Thyroid gland (tissue), 4 donors: ENCODE results near the gene TCF7L2. TPM values are rescaled to one million over a fixed set of nuclear protein-coding genes. Genes with fewer than 3 reads are reported as not detected.

Source experiments
- DNase-seq, 2 donors: peaks; one replicate each; pipeline ENCODE4 v3.0.0-alpha.2; 2019
- H3K27ac ChIP-seq, 3 donors: fragments of 200-600 bp; sonication (generic); 1 replicate in 2 of 3; 2 replicates in 1 of 3; pipeline ENCODE4 v1.5.1; 2016 to 2019; ENCODE audit warnings: mild to moderate bottlenecking in 1 of 3, moderate library complexity in 1 of 3
- H3K27me3 ChIP-seq: fragments of 200-600 bp; sonication (generic); one replicate; pipeline ENCODE4 v1.5.1; 2019
- H3K36me3 ChIP-seq, 2 donors: fragments of 200-600 bp; sonication (generic); one replicate each; pipeline ENCODE4 v1.5.1; 2016 to 2019
- H3K4me1 ChIP-seq, 2 donors: fragments of 200-600 bp; sonication (generic); one replicate each; pipeline ENCODE4 v1.5.1; 2017 to 2019
- H3K4me3 ChIP-seq, 3 donors: fragments of 200-600 bp; sonication (generic); replicated peaks in 1 of 3; 1 replicate in 2 of 3; 2 replicates in 1 of 3; pipeline ENCODE4 v1.5.1; 2016; ENCODE audit warnings: mild to moderate bottlenecking in 1 of 3
- H3K9me3 ChIP-seq: fragments of 200-600 bp; sonication (generic); one replicate; pipeline ENCODE4 v1.5.1; 2017
- POLR2A ChIP-seq, 2 donors: fragments of 450-650 bp; IDR thresholded peaks; one replicate each; pipeline ENCODE4 v1.6.1; 2017; ENCODE audit warnings: antibody characterized with exemption in 2 of 2, mild to moderate bottlenecking in 2 of 2, moderate library complexity in 1 of 2
- WGBS, 2 donors: methylation state at CpG; one replicate each; pipeline ENCODE4 v1.1.5; 2017; 5-methylcytosine and 5-hydroxymethylcytosine counted together
- intact Hi-C: fragments of 100-400 bp; cut with DNase I; formaldehyde crosslinking; loops from one replicate; pipeline ENCODE4 v1.15.1; 2023
- total RNA-seq, 4 donors: library from RNA; depleted of rRNA; stranded (reverse); fragments of >200 nt; gene quantifications; one replicate each; pipeline ENCODE4 v1.2.3, GENCODE V29; 2016
- TF ChIP-seq, protein P1 (sequence below), 6 experiments: fragments of 200-600 bp in 3 of 6; fragments of 450-650 bp in 3 of 6; sonication (generic) in 3 of 6; IDR thresholded peaks; one replicate each; pipeline ENCODE4 v1.5.1; 2016 to 2019; ENCODE audit warnings: antibody characterized with exemption in 6 of 6, mild to moderate bottlenecking in 2 of 6, inconsistent platforms in 1 of 6, moderate library complexity in 1 of 6

The TCF7L2 gene
- total RNA-seq, 4 donors from 2014 or later: 16.2 to 67.1 (median 25.3) TPM

DNA sequence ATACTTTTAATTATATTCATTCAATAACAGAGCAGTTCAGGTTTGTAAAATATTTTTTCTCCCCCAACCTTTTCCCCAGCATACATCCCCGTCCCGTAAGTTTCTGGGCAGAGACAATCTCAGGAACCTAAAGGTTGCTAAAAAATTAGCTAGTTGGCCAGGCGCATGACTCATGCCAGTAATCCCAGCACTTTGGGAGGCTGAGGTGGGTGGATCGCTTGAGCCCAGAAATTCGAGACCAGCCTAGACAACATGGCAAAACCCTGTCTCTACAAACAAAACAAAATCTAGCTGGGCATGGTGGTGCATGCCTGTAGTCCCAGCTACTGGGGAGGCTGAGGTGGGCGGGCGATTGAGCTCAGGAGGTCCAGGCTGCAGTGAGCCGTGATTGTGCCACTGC, 40.2 kb downstream of the TCF7L2 start:
- Histone ChIP-seq H3K27me3 (no peaks in the 10 kb centered on the region), H3K9me3 (no peaks in the 10 kb centered on the region), H3K36me3 (no peaks in the 10 kb centered on the region), H3K4me1 (peaks cover 5 to 7% of the 10 kb centered on the region in 2 donors), H3K27ac (no peak overlapping the region), H3K4me3 (no peak overlapping the region)
- no peak for TF ChIP-seq POLR2A (IDR thresholded peaks at IDR 0.05)
- TF ChIP-seq, protein P1, sequence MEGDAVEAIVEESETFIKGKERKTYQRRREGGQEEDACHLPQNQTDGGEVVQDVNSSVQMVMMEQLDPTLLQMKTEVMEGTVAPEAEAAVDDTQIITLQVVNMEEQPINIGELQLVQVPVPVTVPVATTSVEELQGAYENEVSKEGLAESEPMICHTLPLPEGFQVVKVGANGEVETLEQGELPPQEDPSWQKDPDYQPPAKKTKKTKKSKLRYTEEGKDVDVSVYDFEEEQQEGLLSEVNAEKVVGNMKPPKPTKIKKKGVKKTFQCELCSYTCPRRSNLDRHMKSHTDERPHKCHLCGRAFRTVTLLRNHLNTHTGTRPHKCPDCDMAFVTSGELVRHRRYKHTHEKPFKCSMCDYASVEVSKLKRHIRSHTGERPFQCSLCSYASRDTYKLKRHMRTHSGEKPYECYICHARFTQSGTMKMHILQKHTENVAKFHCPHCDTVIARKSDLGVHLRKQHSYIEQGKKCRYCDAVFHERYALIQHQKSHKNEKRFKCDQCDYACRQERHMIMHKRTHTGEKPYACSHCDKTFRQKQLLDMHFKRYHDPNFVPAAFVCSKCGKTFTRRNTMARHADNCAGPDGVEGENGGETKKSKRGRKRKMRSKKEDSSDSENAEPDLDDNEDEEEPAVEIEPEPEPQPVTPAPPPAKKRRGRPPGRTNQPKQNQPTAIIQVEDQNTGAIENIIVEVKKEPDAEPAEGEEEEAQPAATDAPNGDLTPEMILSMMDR (IDR thresholded peaks at IDR 0.05): no peak
- 93% methylated on average over 8 of the region's 8 CpGs for WGBS, 2 donors
- no peak for DNase-seq
- intact Hi-C loops: no loop called here

DNA sequence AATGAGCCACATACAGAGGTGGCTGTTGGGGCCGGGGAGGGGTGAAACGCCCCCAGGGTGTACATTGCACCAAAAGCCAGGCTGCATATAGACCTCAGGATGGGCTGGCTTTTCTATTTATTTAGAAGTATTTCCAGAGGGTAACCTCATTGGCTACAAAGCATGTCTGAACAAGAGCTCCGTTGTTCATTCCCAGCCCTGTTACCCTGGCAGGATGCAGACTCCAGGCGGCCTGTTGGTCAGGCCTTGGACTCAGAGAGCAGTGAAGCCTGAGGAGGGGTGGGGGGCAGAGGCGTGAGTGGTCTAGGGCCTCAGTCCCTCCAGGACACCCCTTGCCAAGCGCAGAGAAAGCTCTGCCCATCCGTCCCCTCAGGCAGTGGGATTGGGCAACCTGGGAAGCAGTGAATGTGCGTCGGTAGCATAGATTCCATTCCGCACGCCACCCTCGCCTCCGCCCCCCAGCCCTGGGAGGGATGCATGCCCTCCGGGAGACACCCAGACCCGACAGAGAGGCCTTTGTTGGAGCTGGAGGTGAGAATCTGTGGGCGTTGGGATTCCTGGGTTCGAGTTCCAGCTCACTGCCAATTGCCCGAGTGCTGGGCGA, 41.9 kb downstream of the TCF7L2 start:
- Histone ChIP-seq H3K36me3 (no peaks in the 10 kb centered on the region), H3K27ac (no peak overlapping the region), H3K4me3 (no peak overlapping the region), H3K9me3 (no peaks in the 10 kb centered on the region), H3K4me1 (peaks cover 0 to 9% of the 10 kb centered on the region in 2 donors), H3K27me3 (no peaks in the 10 kb centered on the region)
- intact Hi-C loops: no loop called here
- no peak for TF ChIP-seq POLR2A (IDR thresholded peaks at IDR 0.05)
- TF ChIP-seq, protein P1 (IDR thresholded peaks at IDR 0.05): no peak
- no peak for DNase-seq
- 89 to 92% methylated on average over 19 of the region's 19 CpGs for WGBS, 2 donors

DNA sequence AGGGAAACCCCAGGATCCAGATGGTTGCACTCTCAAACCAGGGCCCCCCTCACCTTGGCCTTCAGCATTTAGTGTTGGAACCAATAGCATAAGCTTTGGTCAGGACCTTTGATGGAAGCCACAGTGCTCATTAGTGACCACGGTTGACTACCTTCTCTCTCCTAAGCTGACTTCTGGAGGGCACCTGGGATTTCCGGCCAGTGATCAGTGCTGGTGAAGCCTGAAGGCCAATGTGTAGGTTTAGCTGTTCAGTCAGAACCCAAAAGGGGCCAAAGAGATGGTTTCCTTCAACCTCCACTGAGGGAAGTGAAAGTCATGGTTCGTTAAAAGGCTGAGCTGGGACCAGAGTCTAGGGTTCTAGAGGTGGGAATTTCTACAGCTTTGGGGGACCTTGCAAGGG, 46.4 kb downstream of the TCF7L2 start:
- no peak for DNase-seq
- intact Hi-C loops: no loop called here
- Histone ChIP-seq H3K36me3 (no peaks in the 10 kb centered on the region), H3K4me3 (no peak overlapping the region), H3K27ac (no peak overlapping the region), H3K27me3 (no peaks in the 10 kb centered on the region), H3K9me3 (no peaks in the 10 kb centered on the region), H3K4me1 (peaks cover 19 to 23% of the 10 kb centered on the region in 2 donors)
- TF ChIP-seq, protein P1 (IDR thresholded peaks at IDR 0.05): no peak
- TF ChIP-seq POLR2A (IDR thresholded peaks at IDR 0.05): no peak
- WGBS, 2 donors: 72 to 75% methylated on average over 3 of the region's 3 CpGs

DNA sequence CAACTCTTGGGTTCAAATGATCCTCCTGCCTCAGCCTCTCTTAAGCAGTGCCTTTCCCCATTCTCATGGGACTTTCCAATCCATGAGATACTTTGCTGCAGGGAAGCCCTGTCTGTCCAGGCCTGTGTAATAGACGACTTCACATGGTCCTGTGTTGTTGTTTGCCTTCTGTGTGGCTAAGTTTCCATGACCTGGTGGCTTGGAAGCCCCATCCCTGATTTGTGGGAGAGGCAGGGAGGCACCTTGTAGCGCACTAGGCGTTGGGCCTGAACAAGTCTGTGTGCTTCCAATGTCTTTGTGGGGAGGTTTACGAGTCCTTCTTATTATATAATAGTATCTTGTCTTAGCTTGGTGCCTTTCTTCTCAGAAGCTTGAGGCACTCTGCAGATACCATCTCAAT, 49.1 kb downstream of the TCF7L2 start:
- WGBS, 2 donors: 92 to 96% methylated on average over 4 of the region's 4 CpGs
- H3K27me3 ChIP-seq: no peaks in the 10 kb centered on the region
- intact Hi-C loops: no loop called here
- H3K27ac ChIP-seq: no peak overlapping the region
- H3K4me3 ChIP-seq: no peak overlapping the region
- TF ChIP-seq, protein P1 (IDR thresholded peaks at IDR 0.05): no peak
- no peak for TF ChIP-seq POLR2A (IDR thresholded peaks at IDR 0.05)
- DNase-seq: no peak
- H3K36me3 ChIP-seq: no peaks in the 10 kb centered on the region
- no peaks in the 10 kb centered on the region for H3K9me3 ChIP-seq
- H3K4me1 ChIP-seq: peaks cover 20 to 27% of the 10 kb centered on the region in 2 donors

DNA sequence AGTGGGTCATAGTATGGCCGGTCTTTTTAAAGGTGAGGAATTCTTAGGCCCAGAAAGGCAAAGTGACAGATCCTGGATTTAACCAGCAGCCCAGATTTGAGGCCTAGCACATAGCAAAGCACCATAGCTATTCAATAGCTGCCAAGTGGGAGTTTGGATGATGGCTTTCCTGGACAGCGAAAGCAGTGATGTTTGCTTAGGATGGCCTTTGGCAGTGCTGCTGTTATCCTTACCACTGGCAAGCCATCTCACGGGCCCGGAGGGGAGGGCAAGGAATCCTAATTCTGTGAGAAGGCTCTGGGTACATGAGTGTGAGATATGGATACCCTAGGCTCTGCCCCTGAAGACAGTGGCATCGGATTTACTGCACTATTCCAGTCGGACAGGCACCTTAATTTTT, 50.4 kb downstream of the TCF7L2 start:
- H3K4me3 ChIP-seq: no peak overlapping the region

More for the DNA sequence above, 50.4 kb downstream of the TCF7L2 start:
- WGBS, 2 donors: 66% methylated on average over 6 of the region's 6 CpGs
- Histone ChIP-seq H3K27ac (peak overlapping the region; percentile 28 to 69 (median 66)), H3K9me3 (no peaks in the 10 kb centered on the region), H3K4me1 (peaks cover 22 to 27% of the 10 kb centered on the region in 2 donors), H3K36me3 (no peaks in the 10 kb centered on the region), H3K27me3 (no peaks in the 10 kb centered on the region)
- TF ChIP-seq POLR2A (IDR thresholded peaks at IDR 0.05): no peak
- TF ChIP-seq, protein P1 (IDR thresholded peaks at IDR 0.05): no peak
- intact Hi-C loops: no loop called here
- DNase-seq: peak in 1 of 2 donors; percentile 30
